ENCODE results near the gene TMIGD1.

DNA sequence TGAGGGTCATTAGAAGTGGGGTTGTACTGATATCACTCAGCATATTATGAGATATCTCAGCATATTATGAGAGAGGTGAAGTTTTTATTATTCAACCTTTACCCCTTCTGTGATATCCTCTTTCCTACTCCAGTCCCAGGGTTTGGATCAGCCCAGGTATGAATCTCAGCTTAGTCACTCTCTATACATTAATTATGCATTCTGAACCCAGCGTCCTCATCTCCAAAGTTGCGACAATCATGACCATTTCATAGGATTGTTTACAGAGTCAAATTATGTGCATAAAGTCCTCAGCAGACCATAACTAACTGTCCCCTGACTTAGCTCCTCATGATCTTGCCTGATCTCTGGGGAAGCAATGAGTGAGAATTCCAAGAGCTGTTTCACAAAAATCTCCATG, 21.6 kb downstream of the TMIGD1 start:
- TF ChIP-seq, protein P1, sequence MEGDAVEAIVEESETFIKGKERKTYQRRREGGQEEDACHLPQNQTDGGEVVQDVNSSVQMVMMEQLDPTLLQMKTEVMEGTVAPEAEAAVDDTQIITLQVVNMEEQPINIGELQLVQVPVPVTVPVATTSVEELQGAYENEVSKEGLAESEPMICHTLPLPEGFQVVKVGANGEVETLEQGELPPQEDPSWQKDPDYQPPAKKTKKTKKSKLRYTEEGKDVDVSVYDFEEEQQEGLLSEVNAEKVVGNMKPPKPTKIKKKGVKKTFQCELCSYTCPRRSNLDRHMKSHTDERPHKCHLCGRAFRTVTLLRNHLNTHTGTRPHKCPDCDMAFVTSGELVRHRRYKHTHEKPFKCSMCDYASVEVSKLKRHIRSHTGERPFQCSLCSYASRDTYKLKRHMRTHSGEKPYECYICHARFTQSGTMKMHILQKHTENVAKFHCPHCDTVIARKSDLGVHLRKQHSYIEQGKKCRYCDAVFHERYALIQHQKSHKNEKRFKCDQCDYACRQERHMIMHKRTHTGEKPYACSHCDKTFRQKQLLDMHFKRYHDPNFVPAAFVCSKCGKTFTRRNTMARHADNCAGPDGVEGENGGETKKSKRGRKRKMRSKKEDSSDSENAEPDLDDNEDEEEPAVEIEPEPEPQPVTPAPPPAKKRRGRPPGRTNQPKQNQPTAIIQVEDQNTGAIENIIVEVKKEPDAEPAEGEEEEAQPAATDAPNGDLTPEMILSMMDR (IDR thresholded peaks at IDR 0.05) = no peak
- no peak for TF ChIP-seq POLR2A (IDR thresholded peaks at IDR 0.05)
